DND-41 (cell line): ENCODE data around the gene UBXN2A.
"Not testable (repeated sequence)": the region's sequence is repeated elsewhere in the genome, so short reads cannot be mapped to it uniquely, and the experiment has no call there.

Experiments
- ATAC-seq: fragments of 200-7000 bp; cut with Tn5 transposase; 3 replicates; pipeline ENCODE4 v1.9.1; 2021; ENCODE audit warnings: low read depth; ENCODE audit not compliant: insufficient read depth
- DNase-seq: peaks from one replicate; pipeline ENCODE4 v3.0.0-alpha.2; 2020
- H2AFZ ChIP-seq: 2 replicates; pipeline ENCODE4 v1.6.0; 2012; ENCODE audit warnings: low read depth, low read length
- H3K27ac ChIP-seq: 2 replicates; pipeline ENCODE4 v1.5.1; 2012; ENCODE audit warnings: low read length, inconsistent platforms
- H3K27me3 ChIP-seq: fragments of 200-600 bp; sonication (generic); 2 replicates; pipeline ENCODE4 v1.6.0; 2012; ENCODE audit warnings: low read length, mild to moderate bottlenecking, inconsistent platforms; ENCODE audit not compliant: insufficient read depth, poor library complexity
- H3K36me3 ChIP-seq: 2 replicates; pipeline ENCODE4 v1.5.1; 2012; ENCODE audit warnings: low read length, inconsistent platforms; ENCODE audit not compliant: insufficient read depth
- H3K4me1 ChIP-seq: 2 replicates; pipeline ENCODE4 v1.5.1; 2012; ENCODE audit warnings: mild to moderate bottlenecking, low read length; ENCODE audit not compliant: insufficient read depth
- H3K4me2 ChIP-seq: 2 replicates; pipeline ENCODE4 v1.6.0; 2012; ENCODE audit warnings: mild to moderate bottlenecking, moderate library complexity, low read length, inconsistent platforms; ENCODE audit not compliant: insufficient read depth
- H3K4me3 ChIP-seq, 2 experiments: fragments of 200-600 bp in 1 of 2; shearing (Covaris generic) in 1 of 2; 2 replicates each; pipeline ENCODE4 v1.5.1; 2012 to 2016; ENCODE audit warnings: inconsistent platforms in 2 of 2, low read length in 2 of 2, mild to moderate bottlenecking in 2 of 2, low read depth in 1 of 2, moderate library complexity in 1 of 2
- H3K79me2 ChIP-seq: 2 replicates; pipeline ENCODE4 v1.6.0; 2012; ENCODE audit warnings: low read length, inconsistent platforms; ENCODE audit not compliant: insufficient read depth
- H3K9ac ChIP-seq: 2 replicates; pipeline ENCODE4 v1.6.0; 2012; ENCODE audit warnings: low read depth, mild to moderate bottlenecking, inconsistent platforms, low read length, moderate library complexity
- H3K9me3 ChIP-seq: 2 replicates; pipeline ENCODE4 v1.5.1; 2012; ENCODE audit warnings: low read length, moderate library complexity, mild to moderate bottlenecking, inconsistent platforms; ENCODE audit not compliant: insufficient read depth, severe bottlenecking
- H4K20me1 ChIP-seq: 2 replicates; pipeline ENCODE4 v1.6.0; 2012; ENCODE audit warnings: low read length; ENCODE audit not compliant: insufficient read depth
- CTCF ChIP-seq: IDR thresholded peaks from 2 replicates; pipeline ENCODE4 v1.5.1; 2012; ENCODE audit warnings: borderline replicate concordance, low read length, moderate library complexity, mild to moderate bottlenecking; ENCODE audit not compliant: poor library complexity, severe bottlenecking; ENCODE audit errors: extremely low read depth
- EZH2 ChIP-seq: IDR thresholded peaks from 3 replicates; pipeline ENCODE4 v1.6.1; 2012; ENCODE audit warnings: borderline replicate concordance, low read depth, mild to moderate bottlenecking, moderate library complexity, low read length, inconsistent platforms; ENCODE audit not compliant: severe bottlenecking

UBXN2A gene

GRCh38 chr2:24010477-24011249 is 70.4 kb downstream of the UBXN2A start:
- H3K79me2 ChIP-seq, result no peaks in the 10 kb centered on the region
- H3K27me3 ChIP-seq, result no peaks in the 10 kb centered on the region
- no peak for TF ChIP-seq EZH2
- no peak for TF ChIP-seq CTCF
- ATAC-seq (no peak), DNase-seq (no peak)
- H3K9me3 ChIP-seq, result no peaks in the 10 kb centered on the region
- no peak overlapping the region for H3K4me3 ChIP-seq
- H3K9ac ChIP-seq, result no peak overlapping the region
- no peaks in the 10 kb centered on the region for H4K20me1 ChIP-seq
- no peak overlapping the region for H3K27ac ChIP-seq
- H3K4me2 ChIP-seq, result no peak overlapping the region
- H3K4me1 ChIP-seq, result no peaks in the 10 kb centered on the region
- no peaks in the 10 kb centered on the region for H3K36me3 ChIP-seq
- no peak overlapping the region for H2AFZ ChIP-seq

GRCh38 chr2:24011250-24012104 is 71.2 kb downstream of the UBXN2A start:
- H3K4me2 ChIP-seq, result no peak overlapping the region
- no peak overlapping the region for H2AFZ ChIP-seq
- H4K20me1 ChIP-seq, result no peaks in the 10 kb centered on the region
- no peaks in the 10 kb centered on the region for H3K9me3 ChIP-seq
- DNase-seq (no peak), ATAC-seq (no peak)
- no peak overlapping the region for H3K4me3 ChIP-seq
- no peak for TF ChIP-seq EZH2
- no peak for TF ChIP-seq CTCF
- H3K27me3 ChIP-seq, result no peaks in the 10 kb centered on the region
- H3K9ac ChIP-seq, result no peak overlapping the region
- no peaks in the 10 kb centered on the region for H3K36me3 ChIP-seq
- H3K79me2 ChIP-seq, result no peaks in the 10 kb centered on the region
- H3K27ac ChIP-seq, result no peak overlapping the region
- H3K4me1 ChIP-seq, result no peaks in the 10 kb centered on the region

GRCh38 chr2:24012521-24013188 is 72.4 kb downstream of the UBXN2A start:
- no peak overlapping the region for H3K27ac ChIP-seq
- no peak overlapping the region for H3K4me3 ChIP-seq
- H3K9ac ChIP-seq, result no peak overlapping the region
- no peaks in the 10 kb centered on the region for H4K20me1 ChIP-seq
- TF ChIP-seq EZH2 (no peak), CTCF (no peak)
- H3K4me2 ChIP-seq, result no peak overlapping the region
- no peaks in the 10 kb centered on the region for H3K79me2 ChIP-seq
- DNase-seq (no peak), ATAC-seq (no peak)
- no peaks in the 10 kb centered on the region for H3K36me3 ChIP-seq
- no peaks in the 10 kb centered on the region for H3K9me3 ChIP-seq
- H3K4me1 ChIP-seq, result no peaks in the 10 kb centered on the region
- no peak overlapping the region for H2AFZ ChIP-seq
- H3K27me3 ChIP-seq, result no peaks in the 10 kb centered on the region

GRCh38 chr2:24014902-24015301 is 74.6 kb downstream of the UBXN2A start:
- not testable (repeated sequence) for H3K79me2 ChIP-seq, H3K9ac ChIP-seq, H3K4me3 ChIP-seq

More at GRCh38 chr2:24014902-24015301, 74.6 kb downstream of the UBXN2A start:
- H3K36me3 ChIP-seq, DNase-seq, H3K4me1 ChIP-seq, H3K27me3 ChIP-seq, H3K9me3 ChIP-seq, H3K4me2 ChIP-seq, ATAC-seq, H4K20me1 ChIP-seq, H3K27ac ChIP-seq, H2AFZ ChIP-seq: not testable (repeated sequence)
